PC-3 (cell line): ENCODE results near the gene DEFB114. TPM values are rescaled to one million over a fixed set of nuclear protein-coding genes. Genes with fewer than 3 reads are reported as not detected.

ENCODE experiments used
- ATAC-seq: fragments of 200-7000 bp; cut with Tn5 transposase; 2 replicates; pipeline ENCODE4 v1.9.1; 2020; ENCODE audit warnings: mild to moderate bottlenecking, moderate library complexity
- BruUV-seq: library from RNA; stranded (reverse); fragments of 400-500 nt; replicated peaks from 2 replicates; lab custom pipeline; 2021; lab: Mats Ljungman, UMichigan
- CTCF ChIA-PET: fragments of 300-600 bp; sonication (Branson Sonifier 250); formaldehyde crosslinking; loops from one replicate; lab custom pipeline; 2022; ENCODE audit warnings: antibody characterized with exemption; lab: Charles Lee
- POLR2A ChIA-PET: fragments of 300-600 bp; sonication (Branson Sonifier 250); formaldehyde crosslinking; loops from one replicate; lab custom pipeline; 2022; ENCODE audit warnings: antibody characterized with exemption; ENCODE audit not compliant: unreplicated experiment; lab: Charles Lee
- DNase-seq: peaks from one replicate; pipeline ENCODE4 v3.0.0-alpha.2; 2015
- H2AFZ ChIP-seq: fragments of 300-600 bp; sonication (generic); 2 replicates; pipeline ENCODE4 v1.6.0; 2016; ENCODE audit warnings: antibody characterized with exemption, low read length
- H3F3A ChIP-seq: fragments of 300-600 bp; sonication (generic); one replicate; pipeline ENCODE4 v1.6.0; 2017; ENCODE audit warnings: antibody characterized with exemption, low read length, control low read depth, mild to moderate bottlenecking; ENCODE audit not compliant: unreplicated experiment
- H3K27ac ChIP-seq: fragments of 300-600 bp; sonication (generic); 2 replicates; pipeline ENCODE4 v1.5.1; 2016; ENCODE audit warnings: mild to moderate bottlenecking, low read length
- H3K27me3 ChIP-seq: fragments of 300-600 bp; sonication (generic); 2 replicates; pipeline ENCODE4 v1.6.1; 2016; ENCODE audit warnings: low read length, mixed read lengths
- H3K36me3 ChIP-seq: fragments of 300-600 bp; sonication (generic); 2 replicates; pipeline ENCODE4 v1.6.1; 2016; ENCODE audit warnings: low read depth, mixed run types, low read length, mixed read lengths
- H3K4me1 ChIP-seq: fragments of 300-600 bp; sonication (generic); 2 replicates; pipeline ENCODE4 v1.5.1; 2016; ENCODE audit warnings: low read length; ENCODE audit not compliant: insufficient read depth
- H3K4me2 ChIP-seq: fragments of 300-600 bp; sonication (generic); 2 replicates; pipeline ENCODE4 v1.6.0; 2016; ENCODE audit warnings: low read length
- H3K4me3 ChIP-seq: fragments of 300-600 bp; sonication (generic); 2 replicates; pipeline ENCODE4 v1.5.1; 2016; ENCODE audit warnings: mild to moderate bottlenecking, low read length, mixed read lengths
- H3K79me2 ChIP-seq: fragments of 300-600 bp; sonication (generic); 2 replicates; pipeline ENCODE4 v1.6.1; 2017; ENCODE audit warnings: low read length, mixed read lengths
- H3K9ac ChIP-seq: fragments of 300-600 bp; sonication (generic); 2 replicates; pipeline ENCODE4 v1.6.0; 2016; ENCODE audit warnings: mild to moderate bottlenecking, low read length
- H3K9me2 ChIP-seq: fragments of 300-600 bp; sonication (generic); replicated peaks from 2 replicates; pipeline ENCODE4 v1.6.1; 2016; ENCODE audit warnings: mixed run types, low read length, mixed read lengths
- H3K9me3 ChIP-seq: fragments of 300-600 bp; sonication (generic); 2 replicates; pipeline ENCODE4 v1.6.1; 2016; ENCODE audit warnings: low read length, mixed read lengths
- H4K20me1 ChIP-seq: fragments of 300-600 bp; sonication (generic); 2 replicates; pipeline ENCODE4 v1.6.1; 2016; ENCODE audit warnings: low read length, mixed read lengths
- CTCF ChIP-seq: fragments of 300-600 bp; sonication (generic); conservative IDR thresholded peaks from 2 replicates; pipeline ENCODE4 v1.5.1; 2017; ENCODE audit warnings: antibody characterized with exemption, low read depth, mild to moderate bottlenecking, low read length
- EZH2 ChIP-seq: fragments of 300-600 bp; sonication (generic); IDR thresholded peaks from one replicate; pipeline ENCODE4 v1.6.1; 2017; ENCODE audit warnings: antibody characterized with exemption, mild to moderate bottlenecking, low read length; ENCODE audit not compliant: unreplicated experiment
- EZH2phosphoT487 ChIP-seq: fragments of 300-600 bp; sonication (generic); IDR thresholded peaks from 2 replicates; pipeline ENCODE4 v1.6.1; 2018; ENCODE audit warnings: mild to moderate bottlenecking, antibody characterized with exemption, low read length, borderline replicate concordance
- intact Hi-C: fragments of 100-400 bp; cut with micrococcal nuclease; formaldehyde crosslinking; loops from 2 replicates; pipeline ENCODE4 v1.9.0; 2023
- total RNA-seq: library from RNA; depleted of rRNA; stranded (reverse); fragments of >200 nt; gene quantifications from 2 replicates; pipeline ENCODE4 v1.2.3, GENCODE V29; 2014

DEFB114 gene
- total RNA-seq, 1 experiment from 2014 or later: not detected

- H3K9me3 ChIP-seq: no peaks in the 10 kb centered on the region
- CTCF ChIA-PET: no interaction called here
- intact Hi-C loops: no loop called here
- H3F3A ChIP-seq: no peaks in the 10 kb centered on the region
- POLR2A ChIA-PET: no interaction called here
- no TSS peak for BruUV-seq
- H3K9ac ChIP-seq: no peak within 1 kb of the TSS
- peaks cover 38% of the 10 kb centered on the region for H3K27me3 ChIP-seq
- no peaks in the 10 kb centered on the region for H4K20me1 ChIP-seq
- H3K9me2 ChIP-seq: no peaks in the 10 kb centered on the region
- no peak for ATAC-seq
- H3K4me3 ChIP-seq: no peak within 1 kb of the TSS
- H2AFZ ChIP-seq: no peak within 1 kb of the TSS
- TF ChIP-seq EZH2phosphoT487 (no peak), CTCF (no peak), EZH2 (no peak)
- H3K36me3 ChIP-seq: no peaks in the 10 kb centered on the region
- no peak within 1 kb of the TSS for H3K4me2 ChIP-seq
- H3K27ac ChIP-seq: no peak within 1 kb of the TSS
- H3K79me2 ChIP-seq: no peaks in the 10 kb centered on the region
- H3K4me1 ChIP-seq: no peaks in the 10 kb centered on the region
- no peak for DNase-seq
Measured at GRCh38 chr6:49969605-49970004, 5.6 kb upstream of the DEFB114 start, which contains the start of gene DEFB113. DEFB113 (minus strand) TSS chr6:49969625; CDS start chr6:49969625, 0 bp downstream.

GRCh38 chr6:49966823-49967222 is 2.9 kb upstream of the DEFB114 start:
- Histone ChIP-seq H3K9me3 (no peaks in the 10 kb centered on the region), H3K79me2 (no peaks in the 10 kb centered on the region), H3K9me2 (no peaks in the 10 kb centered on the region), H3K27ac (no peak overlapping the region), H3K4me3 (no peak overlapping the region), H3K9ac (no peak overlapping the region), H3F3A (no peaks in the 10 kb centered on the region), H4K20me1 (no peaks in the 10 kb centered on the region), H3K27me3 (peaks cover 19% of the 10 kb centered on the region), H3K4me1 (no peaks in the 10 kb centered on the region), H3K36me3 (no peaks in the 10 kb centered on the region), H3K4me2 (no peak overlapping the region), H2AFZ (no peak overlapping the region)
- BruUV-seq: no TSS peak
- ChIA-PET POLR2A (no interaction called here), CTCF (interaction anchor here (0.7 kb wide), 1 partner anchor 29 kb away, joined by 4 read pairs; no protein-coding TSS in a partner anchor)
- no peak for ATAC-seq
- intact Hi-C loops: no loop called here
- TF ChIP-seq CTCF (no peak), EZH2 (no peak), EZH2phosphoT487 (no peak)
- no peak for DNase-seq

DNA sequence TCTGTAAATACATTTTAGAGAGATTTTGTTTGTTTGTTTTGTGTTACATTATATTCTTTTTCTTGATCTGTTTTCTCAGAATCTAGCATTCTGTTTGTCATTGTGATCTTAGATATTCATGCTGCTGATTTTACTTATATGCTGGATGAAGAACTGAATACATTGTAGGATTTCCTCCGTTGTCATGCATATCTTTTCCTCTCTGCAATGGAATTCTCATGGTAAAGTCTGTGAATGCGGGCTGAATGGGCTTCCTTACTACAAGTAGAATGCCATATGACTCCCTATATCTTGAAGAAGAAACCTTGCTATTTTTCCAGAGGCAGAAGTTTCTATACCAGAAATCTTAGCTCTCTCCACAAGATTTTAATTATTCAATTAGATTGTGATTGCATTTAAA is 2.4 kb upstream of the DEFB114 start:
- no peaks in the 10 kb centered on the region for H3K36me3 ChIP-seq
- peaks cover 18% of the 10 kb centered on the region for H3K27me3 ChIP-seq
- no peak for TF ChIP-seq EZH2phosphoT487
- no peak for TF ChIP-seq CTCF
- TF ChIP-seq EZH2: no peak
- no peak overlapping the region for H2AFZ ChIP-seq
- no peak overlapping the region for H3K27ac ChIP-seq
- no peaks in the 10 kb centered on the region for H3K79me2 ChIP-seq
- no peaks in the 10 kb centered on the region for H3K9me3 ChIP-seq
- no peak overlapping the region for H3K9ac ChIP-seq
- DNase-seq (no peak), ATAC-seq (no peak)
- no peak overlapping the region for H3K4me3 ChIP-seq
- no peaks in the 10 kb centered on the region for H3K9me2 ChIP-seq
- H3K4me1 ChIP-seq: no peaks in the 10 kb centered on the region
- BruUV-seq: no TSS peak
- H4K20me1 ChIP-seq: no peaks in the 10 kb centered on the region
- no peaks in the 10 kb centered on the region for H3F3A ChIP-seq
- ChIA-PET CTCF (interaction anchor here (0.7 kb wide), 1 partner anchor 28 kb away, joined by 4 read pairs; no protein-coding TSS in a partner anchor), POLR2A (no interaction called here)
- H3K4me2 ChIP-seq: no peak overlapping the region
- intact Hi-C loops: no loop called here
